ENCODE data around the gene MMRN2. TPM values are rescaled to one million over a fixed set of nuclear protein-coding genes. Genes with fewer than 3 reads are reported as not detected.
"Not testable (repeated sequence)": the region's sequence is repeated elsewhere in the genome, so short reads cannot be mapped to it uniquely, and the experiment has no call there.

Gene MMRN2
- polyA plus RNA-seq, 1 donor from 2014 or later: 0.15 TPM

- H4K20me1 ChIP-seq (ENCODE audit: insufficient read depth): no peaks in the 10 kb centered on the region
- no peak for TF ChIP-seq EZH2 (IDR thresholded peaks at IDR 0.05; ENCODE audit: borderline replicate concordance, insufficient read depth, low read length, poor library complexity, severe bottlenecking)
- no peak for TF ChIP-seq SMC3 (conservative IDR thresholded peaks at IDR 0.05; ENCODE audit: poor library complexity)
- TF ChIP-seq REST (IDR thresholded peaks at IDR 0.05; ENCODE audit: borderline replicate concordance): no peak
- no peak for TF ChIP-seq TAF1 (IDR thresholded peaks at IDR 0.05; ENCODE audit: low read depth)
- no peak for TF ChIP-seq MXI1 (conservative IDR thresholded peaks at IDR 0.05; ENCODE audit: poor library complexity, severe bottlenecking)
- TF ChIP-seq RAD21 (conservative IDR thresholded peaks at IDR 0.05): no peak
- TF ChIP-seq CTCF (IDR thresholded peaks at IDR 0.05; ENCODE audit: poor library complexity, severe bottlenecking): no peak
- TF ChIP-seq POLR2AphosphoS5 (IDR thresholded peaks at IDR 0.05): no peak
- no peak for TF ChIP-seq EP300 (conservative IDR thresholded peaks at IDR 0.05; ENCODE audit: poor library complexity, severe bottlenecking)
- no peak overlapping the region for H3K4me2 ChIP-seq (ENCODE audit: low read length)
- H3K27ac ChIP-seq (ENCODE audit: low read length): no peak overlapping the region
- no peaks in the 10 kb centered on the region for H3K9me3 ChIP-seq (ENCODE audit: low read length)
- no peaks in the 10 kb centered on the region for H3K79me2 ChIP-seq (replicated peaks; ENCODE audit: insufficient read depth, low read length)
- no peak overlapping the region for H3K4me3 ChIP-seq (ENCODE audit: low read length)
- no peak overlapping the region for H3K9ac ChIP-seq (ENCODE audit: low read length)
- no peaks in the 10 kb centered on the region for H3F3A ChIP-seq (ENCODE audit: insufficient read depth, low read length, poor library complexity, severe bottlenecking)
- H2AFZ ChIP-seq (ENCODE audit: low read depth, low read length): no peak overlapping the region
- no peaks in the 10 kb centered on the region for H3K36me3 ChIP-seq (ENCODE audit: insufficient read depth, low read length)
- no peaks in the 10 kb centered on the region for H3K27me3 ChIP-seq (ENCODE audit: insufficient read depth, low read depth, low read length)
- H3K9me2 ChIP-seq (ENCODE audit: insufficient read depth, low read length): no peaks in the 10 kb centered on the region
Observed at GRCh38 chr10:86992929-86993328, 35.5 kb upstream of the MMRN2 start.

- Histone ChIP-seq H3K79me2 (replicated peaks; ENCODE audit: insufficient read depth, low read length) (no peaks in the 10 kb centered on the region), H3K27ac (ENCODE audit: low read length) (no peak overlapping the region), H3F3A (ENCODE audit: insufficient read depth, low read length, poor library complexity, severe bottlenecking) (no peaks in the 10 kb centered on the region), H3K27me3 (ENCODE audit: insufficient read depth, low read depth, low read length) (no peaks in the 10 kb centered on the region), H3K9me3 (ENCODE audit: low read length) (no peaks in the 10 kb centered on the region), H3K36me3 (ENCODE audit: insufficient read depth, low read length) (no peaks in the 10 kb centered on the region), H3K4me3 (ENCODE audit: low read length) (no peak overlapping the region), H3K4me2 (ENCODE audit: low read length) (no peak overlapping the region), H4K20me1 (ENCODE audit: insufficient read depth) (no peaks in the 10 kb centered on the region), H2AFZ (ENCODE audit: low read depth, low read length) (no peak overlapping the region), H3K9me2 (ENCODE audit: insufficient read depth, low read length) (no peaks in the 10 kb centered on the region), H3K9ac (ENCODE audit: low read length) (no peak overlapping the region)
- no peak for TF ChIP-seq POLR2AphosphoS5 (IDR thresholded peaks at IDR 0.05)
- TF ChIP-seq SMC3 (conservative IDR thresholded peaks at IDR 0.05; ENCODE audit: poor library complexity): no peak
- no peak for TF ChIP-seq EZH2 (IDR thresholded peaks at IDR 0.05; ENCODE audit: borderline replicate concordance, insufficient read depth, low read length, poor library complexity, severe bottlenecking)
- no peak for TF ChIP-seq RAD21 (conservative IDR thresholded peaks at IDR 0.05)
- TF ChIP-seq EP300 (conservative IDR thresholded peaks at IDR 0.05; ENCODE audit: poor library complexity, severe bottlenecking): no peak
- no peak for TF ChIP-seq MXI1 (conservative IDR thresholded peaks at IDR 0.05; ENCODE audit: poor library complexity, severe bottlenecking)
- TF ChIP-seq REST (IDR thresholded peaks at IDR 0.05; ENCODE audit: borderline replicate concordance): no peak
- no peak for TF ChIP-seq TAF1 (IDR thresholded peaks at IDR 0.05; ENCODE audit: low read depth)
- no peak for TF ChIP-seq CTCF (IDR thresholded peaks at IDR 0.05; ENCODE audit: poor library complexity, severe bottlenecking)
Observed at GRCh38 chr10:86992456-86992855, 35.0 kb upstream of the MMRN2 start.

GRCh38 chr10:86991362-86991761, 33.9 kb upstream of the MMRN2 start:
- H3K27me3 ChIP-seq (ENCODE audit: insufficient read depth, low read depth, low read length); H3K9me2 ChIP-seq (ENCODE audit: insufficient read depth, low read length); H3K9me3 ChIP-seq (ENCODE audit: low read length); H3K9ac ChIP-seq (ENCODE audit: low read length); H3K27ac ChIP-seq (ENCODE audit: low read length); H3K36me3 ChIP-seq (ENCODE audit: insufficient read depth, low read length); H3K4me3 ChIP-seq (ENCODE audit: low read length); H3K4me2 ChIP-seq (ENCODE audit: low read length); H3F3A ChIP-seq (ENCODE audit: insufficient read depth, low read length, poor library complexity, severe bottlenecking); H4K20me1 ChIP-seq (ENCODE audit: insufficient read depth); H2AFZ ChIP-seq (ENCODE audit: low read depth, low read length); H3K79me2 ChIP-seq (replicated peaks; ENCODE audit: insufficient read depth, low read length): not testable (repeated sequence)
